Panc1 (cell line): ENCODE data around the gene GPX7. TPM values are rescaled to one million over a fixed set of nuclear protein-coding genes. Genes with fewer than 3 reads are reported as not detected.

Experiments used
- ATAC-seq: fragments of 200-7000 bp; cut with Tn5 transposase; 2 replicates; pipeline ENCODE4 v1.9.1; 2020; ENCODE audit warnings: mild to moderate bottlenecking, moderate library complexity
- BruUV-seq: library from RNA; stranded (reverse); fragments of 400-500 nt; replicated peaks from 2 replicates; lab custom pipeline; 2021; lab: Mats Ljungman, UMichigan
- CTCF ChIA-PET: fragments of 300-600 bp; sonication (Branson Sonifier 250); formaldehyde crosslinking; loops from one replicate; lab custom pipeline; 2022; ENCODE audit warnings: antibody characterized with exemption; lab: Charles Lee
- POLR2A ChIA-PET: fragments of 300-600 bp; sonication (Branson Sonifier 250); formaldehyde crosslinking; loops from one replicate; lab custom pipeline; 2022; ENCODE audit warnings: antibody characterized with exemption; lab: Charles Lee
- DNase-seq: peaks from one replicate; pipeline ENCODE4 v3.0.0-alpha.2; 2010; ENCODE audit warnings: low read depth, low spot score
- H3K27ac ChIP-seq: 2 replicates; pipeline ENCODE4 v1.5.1; 2011; ENCODE audit warnings: mild to moderate bottlenecking, low read length, inconsistent platforms
- H3K27me3 ChIP-seq: fragments of 200-500 bp; sonication (Bioruptor generic); 2 replicates; pipeline ENCODE4 v1.6.0; 2014; ENCODE audit warnings: low read length, inconsistent platforms; ENCODE audit not compliant: control insufficient read depth, insufficient read depth
- H3K36me3 ChIP-seq: fragments of 200-500 bp; sonication (Bioruptor generic); 2 replicates; pipeline ENCODE4 v1.5.1; 2014; ENCODE audit warnings: inconsistent platforms, mild to moderate bottlenecking, low read length, moderate library complexity; ENCODE audit not compliant: control insufficient read depth, insufficient read depth
- H3K4me1 ChIP-seq: 2 replicates; pipeline ENCODE4 v1.5.1; 2011; ENCODE audit warnings: inconsistent platforms, mild to moderate bottlenecking, low read length, moderate library complexity; ENCODE audit not compliant: control insufficient read depth, insufficient read depth
- H3K4me3 ChIP-seq, 2 experiments: 2 replicates each; pipeline ENCODE4 v1.5.1; 2011 to 2012; ENCODE audit warnings: low read depth in 2 of 2, low read length in 2 of 2, mild to moderate bottlenecking in 2 of 2, inconsistent platforms in 1 of 2, moderate library complexity in 1 of 2
- H3K9me3 ChIP-seq: fragments of 200-500 bp; sonication (Bioruptor generic); 2 replicates; pipeline ENCODE4 v1.5.1; 2014; ENCODE audit warnings: low read depth, mild to moderate bottlenecking, inconsistent platforms, low read length, moderate library complexity; ENCODE audit not compliant: control insufficient read depth, insufficient read depth
- CTCF ChIP-seq: fragments of 450-650 bp; IDR thresholded peaks from 2 replicates; pipeline ENCODE4 v1.5.1; 2017; ENCODE audit warnings: mild to moderate bottlenecking
- POLR2AphosphoS5 ChIP-seq: IDR thresholded peaks from 2 replicates; pipeline ENCODE4 v1.6.1; 2012; ENCODE audit warnings: mild to moderate bottlenecking, low read depth, low read length, moderate library complexity
- REST ChIP-seq, 2 experiments: IDR thresholded peaks; 2 replicates each; pipeline ENCODE4 v1.6.1; 2011 to 2012; ENCODE audit warnings: low read depth in 2 of 2, control low read depth in 1 of 2, low read length in 1 of 2, mild to moderate bottlenecking in 1 of 2, moderate library complexity in 1 of 2; ENCODE audit not compliant: insufficient read depth in 1 of 2
- SIN3A ChIP-seq: IDR thresholded peaks from 2 replicates; pipeline ENCODE4 v1.6.1; 2012; ENCODE audit warnings: low read depth, mild to moderate bottlenecking, low read length, moderate library complexity, borderline replicate concordance; ENCODE audit not compliant: insufficient read depth
- TCF7L2 ChIP-seq: IDR thresholded peaks from 2 replicates; pipeline ENCODE4 v1.6.1; 2011; ENCODE audit warnings: mild to moderate bottlenecking, low read depth, low read length, inconsistent platforms
- in situ Hi-C: cut with HindIII; loops from 2 replicates; pipeline ENCODE4 v1.10.0; 2016; ENCODE audit warnings: low sequenced_read_pairs, low pct_unique_long_range_greater_than_20kb
- intact Hi-C: fragments of 100-400 bp; cut with micrococcal nuclease; formaldehyde crosslinking; loops from one replicate; pipeline ENCODE4 v1.10.0; 2022; ENCODE audit not compliant: unreplicated experiment
- total RNA-seq: library from RNA; stranded (reverse); gene quantifications from one replicate; pipeline ENCODE4 v1.2.1, GENCODE V29; 2021; ENCODE audit not compliant: unreplicated experiment

GPX7 gene
- total RNA-seq, 1 experiment from 2014 or later: 11.2 TPM

GRCh38 chr1:52602856-52603600, 857 bp downstream of the GPX7 start:
- DNase-seq: no peak
- ATAC-seq: peak; percentile 46
- in situ Hi-C loops: no loop called here
- Histone ChIP-seq H3K9me3 (no peaks in the 10 kb centered on the region), H3K36me3 (no peaks in the 10 kb centered on the region), H3K27ac (peak overlapping the region; percentile 71), H3K27me3 (no peaks in the 10 kb centered on the region), H3K4me1 (peaks cover 9% of the 10 kb centered on the region; the same call in 1 of the 2 replicates), H3K4me3 (peak overlapping the region; percentile 39 to 46)
- ChIA-PET POLR2A (interaction anchor here (0.5 kb wide), 1 partner anchor 50 kb away, joined by 3 read pairs; no protein-coding TSS in a partner anchor), CTCF (no interaction called here)
- intact Hi-C loops: no loop called here
- BruUV-seq: no TSS peak
- no peak for TF ChIP-seq REST (IDR thresholded peaks at IDR 0.05; ENCODE audit: insufficient read depth in 1 of 2, low read depth in 2 of 2, low read length in 1 of 2)
- no peak for TF ChIP-seq TCF7L2
- no peak for TF ChIP-seq POLR2AphosphoS5
- TF ChIP-seq CTCF: no peak
- no peak for TF ChIP-seq SIN3A

- in situ Hi-C loops: no loop called here
- Histone ChIP-seq H3K9me3 (no peaks in the 10 kb centered on the region), H3K36me3 (no peaks in the 10 kb centered on the region), H3K4me3 (no peak overlapping the region), H3K4me1 (peaks cover 9% of the 10 kb centered on the region; the same call in 1 of the 2 replicates), H3K27ac (no peak overlapping the region), H3K27me3 (no peaks in the 10 kb centered on the region)
- intact Hi-C loops: no loop called here
- no peak for ATAC-seq
- POLR2A ChIA-PET: interaction anchor here (0.5 kb wide), 1 partner anchor 50 kb away, joined by 3 read pairs; no protein-coding TSS in a partner anchor
- CTCF ChIA-PET: no interaction called here
- no peak for TF ChIP-seq TCF7L2
- TF ChIP-seq CTCF: no peak
- no peak for TF ChIP-seq SIN3A
- no peak for TF ChIP-seq REST (IDR thresholded peaks at IDR 0.05; ENCODE audit: insufficient read depth in 1 of 2, low read depth in 2 of 2, low read length in 1 of 2)
- no peak for TF ChIP-seq POLR2AphosphoS5
- BruUV-seq: no TSS peak
- no peak for DNase-seq
These were observed 1.5 kb downstream of the GPX7 start for GRCh38 chr1:52603630-52604029.
